SK-N-SH treated with all-trans-retinoic acid at 6 μM for 48 hours (cell line): ENCODE results near the gene TRIM66.

Experiments used
- ARNTL ChIP-seq: fragments of 450-650 bp; formaldehyde crosslinking; IDR thresholded peaks from 2 replicates; pipeline ENCODE4 v1.5.0; 2020; ENCODE audit warnings: low read depth, mild to moderate bottlenecking, moderate library complexity, borderline replicate concordance
- TCF4 ChIP-seq: fragments of 250-450 bp; sonication (Bioruptor Pico); IDR thresholded peaks from 2 replicates; pipeline ENCODE4 v1.8.0; 2021; ENCODE audit warnings: mild to moderate bottlenecking, moderate library complexity, borderline replicate concordance
- ZC3H10 ChIP-seq: fragments of 250-450 bp; sonication (Bioruptor Pico); IDR thresholded peaks from 2 replicates; pipeline ENCODE4 v1.5.1; 2021; ENCODE audit warnings: mild to moderate bottlenecking, moderate library complexity
- ZFP30 ChIP-seq: fragments of 450-650 bp; formaldehyde crosslinking; IDR thresholded peaks from 2 replicates; pipeline ENCODE4 v1.5.0; 2022; ENCODE audit warnings: mild to moderate bottlenecking, moderate library complexity

DNA sequence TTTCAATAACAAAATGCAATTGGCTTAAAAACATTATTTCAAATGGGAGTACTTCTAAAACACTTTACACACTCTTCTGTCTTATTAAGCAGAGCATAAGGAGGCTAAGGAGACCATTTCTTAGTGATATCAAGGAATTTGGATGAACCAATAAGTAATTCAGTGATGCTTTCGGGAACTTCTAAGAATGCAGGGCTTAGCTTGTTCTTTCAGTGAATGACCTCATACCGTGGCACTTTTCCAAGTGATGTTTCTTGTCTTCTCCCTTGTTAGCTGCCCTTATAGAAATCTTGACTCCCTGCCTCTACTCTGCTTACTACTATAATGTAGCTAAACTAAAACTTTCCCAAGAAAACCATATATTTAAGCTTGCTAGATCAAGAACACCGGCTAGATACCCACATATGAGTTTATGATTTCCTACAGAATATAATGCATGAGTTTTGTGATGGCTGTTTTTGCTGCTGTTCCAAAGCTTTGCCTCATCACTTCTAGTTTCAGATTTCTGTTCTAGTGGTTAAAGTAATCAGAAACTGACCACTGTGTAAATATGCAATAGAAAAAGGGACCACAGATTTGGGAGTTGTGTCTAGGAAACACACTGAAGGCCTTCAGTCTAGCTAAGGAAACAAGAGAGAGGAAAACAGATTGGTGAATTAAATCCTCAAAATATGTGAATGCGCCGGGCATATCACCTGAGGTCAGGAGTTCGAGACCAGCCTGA lies 50.9 kb downstream of the TRIM66 start:
- TF ChIP-seq ZC3H10 (CRISPR knock-in tag) = no peak
- no peak for TF ChIP-seq ARNTL (CRISPR knock-in tag)
- no peak for TF ChIP-seq TCF4 (CRISPR knock-in tag)
- TF ChIP-seq ZFP30 (CRISPR knock-in tag) = no peak
